ENCODE results near the gene PLEKHH3. TPM values are rescaled to one million over a fixed set of nuclear protein-coding genes. Genes with fewer than 3 reads are reported as not detected.
A peak's percentile ranks its signal among the peaks of the same experiment; 100 is the strongest.

PLEKHH3 gene
- total and polyA plus RNA-seq, 10 of the 15 experiments (the other 5 are each of a cell fraction or from before 2014, with no cell fraction given): 0.31 to 38.0 (median 11.0) TPM

GRCh38 chr17:42677921-42678781 lies 1.4 kb upstream of the PLEKHH3 start (continued):
- TF ChIP-seq BCL3 (IDR thresholded peaks at IDR 0.05; ENCODE audit: borderline replicate concordance, insufficient read depth, low read depth, low read length, poor library complexity, severe bottlenecking): no peak
- no peak for TF ChIP-seq SMC3 (IDR thresholded peaks at IDR 0.05; ENCODE audit: borderline replicate concordance, low read length)
- no peak for TF ChIP-seq ZBED1 (IDR thresholded peaks at IDR 0.05; ENCODE audit: borderline replicate concordance)
- no peak for TF ChIP-seq ZZZ3 (IDR thresholded peaks at IDR 0.05; ENCODE audit: control insufficient read depth, insufficient read length, low read depth)
- TF ChIP-seq BCL11A (IDR thresholded peaks at IDR 0.05; ENCODE audit: low read depth, low read length): no peak
- no peak for TF ChIP-seq DPF2 (IDR thresholded peaks at IDR 0.05)
- TF ChIP-seq BRCA1 (IDR thresholded peaks at IDR 0.05; ENCODE audit: low read depth, low read length): no peak
- TF ChIP-seq SMAD1 (IDR thresholded peaks at IDR 0.05; ENCODE audit: low read depth, partially characterized antibody): no peak
- 0 out of 2 replicates have a peak, but pooled peaks have one; percentile 21 for TF ChIP-seq MXI1 (IDR thresholded peaks at IDR 0.05; ENCODE audit: low read depth, low read length)
- no peak for TF ChIP-seq IRF3 (IDR thresholded peaks at IDR 0.05)
- no peak for TF ChIP-seq USF2 (IDR thresholded peaks at IDR 0.05; ENCODE audit: borderline replicate concordance, low read depth, low read length)
- TF ChIP-seq, protein P1, sequence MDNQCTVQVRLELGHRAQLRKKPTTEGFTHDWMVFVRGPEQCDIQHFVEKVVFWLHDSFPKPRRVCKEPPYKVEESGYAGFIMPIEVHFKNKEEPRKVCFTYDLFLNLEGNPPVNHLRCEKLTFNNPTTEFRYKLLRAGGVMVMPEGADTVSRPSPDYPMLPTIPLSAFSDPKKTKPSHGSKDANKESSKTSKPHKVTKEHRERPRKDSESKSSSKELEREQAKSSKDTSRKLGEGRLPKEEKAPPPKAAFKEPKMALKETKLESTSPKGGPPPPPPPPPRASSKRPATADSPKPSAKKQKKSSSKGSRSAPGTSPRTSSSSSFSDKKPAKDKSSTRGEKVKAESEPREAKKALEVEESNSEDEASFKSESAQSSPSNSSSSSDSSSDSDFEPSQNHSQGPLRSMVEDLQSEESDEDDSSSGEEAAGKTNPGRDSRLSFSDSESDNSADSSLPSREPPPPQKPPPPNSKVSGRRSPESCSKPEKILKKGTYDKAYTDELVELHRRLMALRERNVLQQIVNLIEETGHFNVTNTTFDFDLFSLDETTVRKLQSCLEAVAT (IDR thresholded peaks at IDR 0.05): peak; percentile 64; the same call in 1 of the 2 replicates
- no peak for TF ChIP-seq FOXK2 (IDR thresholded peaks at IDR 0.05)
- TF ChIP-seq, protein P2, sequence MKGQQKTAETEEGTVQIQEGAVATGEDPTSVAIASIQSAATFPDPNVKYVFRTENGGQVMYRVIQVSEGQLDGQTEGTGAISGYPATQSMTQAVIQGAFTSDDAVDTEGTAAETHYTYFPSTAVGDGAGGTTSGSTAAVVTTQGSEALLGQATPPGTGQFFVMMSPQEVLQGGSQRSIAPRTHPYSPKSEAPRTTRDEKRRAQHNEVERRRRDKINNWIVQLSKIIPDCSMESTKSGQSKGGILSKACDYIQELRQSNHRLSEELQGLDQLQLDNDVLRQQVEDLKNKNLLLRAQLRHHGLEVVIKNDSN (IDR thresholded peaks at IDR 0.05; ENCODE audit: borderline replicate concordance, extremely low read length, insufficient read depth, low read depth, low read length): no peak
- no peak for TF ChIP-seq CREM (IDR thresholded peaks at IDR 0.05; ENCODE audit: low read depth)
- TF ChIP-seq ZBTB11 (CRISPR knock-in tag; IDR thresholded peaks at IDR 0.05): no peak
- no peak for TF ChIP-seq FOS (IDR thresholded peaks at IDR 0.05; ENCODE audit: borderline replicate concordance, extremely low read depth, insufficient read length)
- TF ChIP-seq RFX5 (IDR thresholded peaks at IDR 0.05; ENCODE audit: low read depth, low read length): no peak
